HG03460 (cell line): ENCODE results near the gene AFAP1L2.

Experiments used
- ATAC-seq: cut with Tn5 transposase; IDR thresholded peaks from one replicate; pipeline ENCODE4 v1.9.1; 2021; ENCODE audit not compliant: unreplicated experiment

The AFAP1L2 gene

DNA sequence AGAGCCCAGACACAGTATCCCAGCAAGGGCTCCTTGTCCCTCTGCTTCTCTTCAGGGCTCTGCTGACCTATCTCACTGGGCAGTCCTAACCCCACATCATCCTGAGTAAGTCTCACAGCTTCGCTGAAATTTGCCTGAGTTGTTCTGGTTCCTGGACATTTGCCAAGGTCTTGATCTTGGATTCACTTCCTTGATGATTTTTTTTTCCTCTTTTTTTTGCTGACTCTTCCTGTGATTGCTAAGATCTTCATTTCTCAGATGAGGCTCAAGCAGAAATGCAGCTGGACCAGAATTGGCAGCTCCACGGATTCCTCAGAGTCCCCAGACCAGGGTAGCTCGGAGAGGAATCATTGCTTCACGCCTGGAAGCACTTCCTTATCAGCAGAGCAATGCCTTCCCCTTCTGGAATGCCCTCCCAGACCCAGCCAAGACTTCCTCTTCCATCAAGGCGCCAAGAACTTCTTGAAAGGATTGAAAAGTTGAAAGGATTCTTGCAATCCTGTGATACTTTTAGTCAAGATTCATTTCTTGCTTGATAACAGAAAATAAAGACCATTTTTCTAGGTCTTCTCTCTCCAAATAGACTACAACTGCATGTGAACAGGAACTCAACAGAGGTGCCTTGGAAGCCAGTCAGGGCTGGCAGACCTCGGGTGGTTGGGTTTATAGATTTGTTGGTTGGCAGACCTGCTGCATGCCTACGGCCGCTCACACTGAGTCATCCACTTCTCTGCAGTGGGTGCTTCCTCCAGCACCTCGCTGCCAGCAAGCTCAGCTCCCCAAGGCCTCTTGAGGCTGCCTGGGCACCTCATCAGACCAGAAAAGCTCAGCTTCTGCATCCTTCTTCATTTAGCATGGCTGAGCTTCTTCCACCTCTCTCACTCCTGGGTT, 8.8 kb upstream of the AFAP1L2 start:
- ATAC-seq: no peak

DNA sequence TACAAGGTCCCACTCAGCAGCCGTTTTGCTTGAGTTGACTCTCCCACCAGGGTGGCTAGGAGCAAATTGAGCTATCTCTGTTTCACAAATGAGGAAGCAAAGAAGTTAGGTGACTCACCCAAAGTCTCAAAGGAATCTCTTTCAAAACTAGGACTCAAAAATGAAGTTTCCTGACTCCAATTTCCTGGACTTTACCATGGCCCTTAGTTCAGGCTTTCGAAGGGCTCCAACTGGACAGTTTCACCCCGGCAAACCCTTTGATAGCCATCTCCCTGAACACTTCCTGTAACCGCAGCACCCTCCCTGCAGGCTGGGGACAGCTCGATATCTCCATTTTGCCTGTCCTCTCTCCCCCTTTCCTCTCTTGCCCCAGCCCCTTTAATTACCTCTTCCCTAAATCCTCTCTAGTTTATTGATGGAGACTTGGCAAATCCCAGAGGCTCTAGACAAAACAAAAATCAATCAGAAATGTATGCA, 4.7 kb upstream of the AFAP1L2 start:
- no peak for ATAC-seq

DNA sequence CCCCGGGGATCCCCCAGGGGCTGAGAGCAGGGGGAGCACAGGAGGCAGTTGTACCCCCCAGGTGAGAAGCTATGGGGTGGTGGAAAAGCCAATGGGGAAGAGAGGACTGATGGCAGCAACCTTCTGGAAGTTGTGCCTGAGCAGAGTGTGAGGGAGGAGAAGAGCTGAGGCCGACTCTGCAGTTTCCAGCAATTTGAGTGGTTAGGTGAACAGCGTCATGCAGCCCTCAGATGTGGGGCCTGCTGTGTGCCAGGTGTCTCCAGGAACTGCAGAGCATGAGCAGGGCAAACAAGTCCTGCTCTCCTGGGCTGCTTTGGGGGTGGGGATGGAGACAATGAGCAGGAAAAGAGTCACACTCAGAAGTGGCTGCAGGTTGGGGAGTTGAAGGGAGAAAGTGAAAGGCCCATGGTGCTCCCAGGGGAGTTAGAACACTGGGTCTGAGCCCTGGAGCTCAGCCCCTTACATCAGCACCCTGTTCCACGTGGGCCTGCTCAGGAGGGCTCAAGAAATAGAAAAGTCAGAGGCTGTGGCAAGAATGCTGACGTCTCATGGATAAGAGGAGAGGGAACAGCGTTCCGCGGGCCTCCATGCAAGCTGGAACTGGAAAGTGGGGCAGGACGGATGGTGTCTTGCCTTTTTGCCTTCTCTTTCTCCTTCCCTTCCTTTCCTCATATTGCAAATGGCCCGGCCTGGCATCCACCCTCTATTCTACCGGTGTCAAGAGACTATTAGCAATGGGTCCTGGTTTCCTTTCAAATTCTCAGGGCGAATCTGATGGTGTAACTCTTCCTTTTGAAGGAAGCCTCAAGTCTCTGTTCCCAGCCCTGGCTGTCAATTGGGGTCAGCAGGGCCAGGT, 4.0 kb upstream of the AFAP1L2 start:
- no peak for ATAC-seq

DNA sequence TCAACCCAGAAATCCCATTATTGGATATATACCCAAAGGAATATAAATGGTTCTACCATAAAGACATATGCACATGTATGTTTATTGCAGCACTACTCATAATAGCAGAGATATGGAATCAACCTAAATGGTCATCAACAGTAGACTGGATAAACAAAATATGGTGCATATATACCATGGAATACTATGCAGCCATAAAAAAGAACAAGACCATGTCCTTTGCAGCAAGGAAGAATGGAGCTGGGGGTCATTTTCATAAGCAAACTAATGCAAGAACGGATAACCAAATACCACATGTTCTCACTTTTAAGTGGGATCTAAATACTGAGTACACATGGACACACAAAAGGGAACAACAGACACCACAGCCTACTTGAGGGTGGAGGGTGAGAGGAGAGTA, 2.2 kb upstream of the AFAP1L2 start:
- no peak for ATAC-seq

DNA sequence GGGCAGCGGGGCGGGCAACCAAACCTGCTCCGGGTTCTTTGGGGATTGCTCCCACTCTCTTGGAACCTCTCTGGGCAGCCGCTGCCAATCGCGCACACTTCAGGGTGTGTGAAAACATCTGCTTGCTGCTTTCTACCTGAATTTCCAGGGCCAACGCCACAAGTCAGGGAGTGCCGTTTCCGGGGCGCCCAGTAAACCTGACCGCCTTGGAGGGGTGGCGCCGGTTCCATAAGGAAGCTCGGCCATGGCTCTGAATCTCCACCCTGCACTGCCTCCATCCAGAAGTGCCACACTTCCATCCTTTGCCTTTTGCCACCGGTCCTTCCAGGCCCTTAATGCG, 679 bp upstream of the AFAP1L2 start:
- no peak for ATAC-seq

DNA sequence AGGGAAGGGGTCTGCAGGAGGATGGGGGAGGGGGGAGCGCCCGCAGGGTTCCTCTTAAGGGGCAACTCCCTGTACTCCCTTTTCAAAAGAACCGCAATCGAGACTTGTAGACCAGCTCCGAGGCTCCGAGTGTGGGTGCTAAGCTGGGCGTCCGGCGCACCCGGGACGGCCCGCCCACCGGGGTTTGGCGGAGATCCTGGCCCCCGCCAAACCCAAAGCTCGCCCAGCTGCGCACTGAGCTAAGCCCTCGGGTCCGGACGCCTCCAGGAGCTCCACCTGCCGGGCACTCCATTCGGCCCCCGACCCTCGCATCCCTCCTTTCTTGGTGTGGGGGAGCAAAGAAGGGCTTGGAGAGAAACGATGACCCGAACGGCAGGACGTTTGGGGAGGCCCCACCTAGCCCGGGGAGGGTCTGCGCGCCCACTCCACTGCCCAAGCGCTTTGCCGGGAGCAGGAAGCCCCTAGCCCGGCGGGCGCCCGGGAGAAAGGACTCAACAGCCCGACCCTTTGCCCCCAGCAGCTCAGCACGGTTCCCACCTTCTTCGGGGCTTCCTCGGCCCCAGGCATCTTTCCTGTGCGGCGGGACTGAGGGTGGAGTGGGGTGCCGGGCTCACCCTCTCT, 651 bp downstream of the AFAP1L2 start:
- no peak for ATAC-seq

DNA sequence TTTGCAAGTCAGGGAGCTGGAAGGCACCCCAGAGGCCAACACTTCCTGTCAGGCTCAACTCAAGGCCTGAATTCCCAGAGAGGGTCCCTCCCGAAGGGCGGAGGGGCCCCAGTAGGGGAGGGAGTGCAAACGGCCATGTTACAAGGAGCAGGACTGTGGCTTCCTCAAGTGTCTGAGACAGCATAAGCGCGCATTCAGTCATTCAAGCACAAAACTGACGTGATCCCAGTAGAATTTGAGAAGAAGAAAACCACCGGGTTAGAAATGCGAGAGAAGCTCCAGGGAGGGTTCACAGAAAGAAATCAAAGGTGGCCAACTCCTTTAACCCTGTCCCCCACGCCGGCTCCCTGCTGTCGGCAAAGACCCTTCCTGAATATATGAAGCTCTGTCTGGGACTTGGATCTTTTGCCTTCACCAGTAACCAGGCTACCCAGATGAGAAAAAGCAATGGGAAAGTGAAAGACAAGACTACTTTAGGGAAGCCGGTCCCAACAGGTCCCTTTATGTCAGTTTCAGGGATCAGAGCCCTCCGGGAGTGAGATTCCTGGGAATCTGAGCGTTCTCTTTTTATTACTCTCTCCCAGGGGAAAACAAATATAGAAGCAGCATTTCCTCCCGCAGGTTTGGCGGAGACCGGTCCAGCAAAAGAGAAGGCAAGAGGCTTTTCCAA, 1.3 kb downstream of the AFAP1L2 start:
- ATAC-seq: no peak

DNA sequence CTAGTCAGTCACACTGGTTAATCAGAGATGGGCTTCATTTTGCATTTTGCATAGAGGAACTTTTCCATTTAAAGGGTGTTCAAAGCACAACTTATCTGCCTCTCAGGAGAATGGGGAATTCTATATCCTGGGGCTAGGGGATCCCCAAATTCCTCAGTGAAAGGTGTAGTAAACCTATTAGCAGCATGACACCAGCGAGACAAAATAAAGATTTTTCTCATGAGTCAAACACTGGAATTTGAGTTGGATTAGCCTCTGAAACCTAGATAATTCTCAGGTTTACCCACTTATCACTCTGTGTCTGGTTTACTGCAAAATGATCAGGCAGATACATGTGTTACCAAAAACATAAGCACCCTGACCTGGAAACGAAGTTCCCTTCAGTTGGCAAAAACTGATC, 2.1 kb downstream of the AFAP1L2 start:
- no peak for ATAC-seq

DNA sequence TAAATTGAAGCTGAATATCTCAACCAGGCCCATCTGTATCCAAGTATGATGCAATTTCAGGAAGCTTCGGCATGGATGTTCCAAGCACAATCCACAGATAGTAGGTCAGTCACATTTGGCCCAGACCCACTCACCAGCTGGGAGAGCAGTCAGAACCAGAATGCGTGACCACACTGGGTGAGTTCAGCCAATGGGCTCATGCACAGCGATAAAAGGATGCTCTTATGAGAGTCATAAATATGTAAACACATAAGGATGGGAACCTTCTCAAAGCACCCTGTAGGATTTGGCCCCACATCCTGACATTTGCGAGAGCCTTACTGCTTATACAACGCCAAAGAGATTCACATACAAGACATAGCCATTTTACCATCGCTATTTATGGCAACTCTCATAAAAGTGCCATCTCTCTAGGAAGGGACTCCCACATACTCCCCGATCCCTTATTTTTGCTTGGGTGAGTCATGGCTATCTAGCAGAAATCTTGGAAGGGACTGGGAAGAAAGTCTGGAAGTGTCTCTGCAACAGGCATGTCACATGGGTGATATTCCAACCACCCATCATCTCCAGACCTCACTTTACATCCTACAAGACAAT, 3.0 kb downstream of the AFAP1L2 start:
- no peak for ATAC-seq

DNA sequence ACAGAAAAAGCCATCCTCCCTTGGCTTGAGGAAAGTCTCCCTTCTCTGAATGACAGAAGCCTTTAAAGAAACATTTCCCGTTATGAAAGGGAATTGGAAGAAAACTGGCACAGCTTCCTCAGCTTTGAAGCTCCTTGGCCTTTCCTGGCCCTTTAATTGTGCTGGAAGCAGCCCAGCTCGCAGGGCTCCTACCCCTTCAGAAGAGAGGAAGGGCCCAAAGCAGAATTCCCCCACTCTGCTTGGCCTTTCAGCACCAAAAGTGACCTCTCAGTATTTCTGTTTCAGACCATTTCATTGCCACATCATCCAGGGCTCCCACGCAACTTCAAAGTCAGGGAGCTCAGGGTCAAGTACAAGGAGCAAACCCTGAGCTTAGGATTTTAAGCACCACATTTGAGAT, 4.2 kb downstream of the AFAP1L2 start:
- no peak for ATAC-seq

DNA sequence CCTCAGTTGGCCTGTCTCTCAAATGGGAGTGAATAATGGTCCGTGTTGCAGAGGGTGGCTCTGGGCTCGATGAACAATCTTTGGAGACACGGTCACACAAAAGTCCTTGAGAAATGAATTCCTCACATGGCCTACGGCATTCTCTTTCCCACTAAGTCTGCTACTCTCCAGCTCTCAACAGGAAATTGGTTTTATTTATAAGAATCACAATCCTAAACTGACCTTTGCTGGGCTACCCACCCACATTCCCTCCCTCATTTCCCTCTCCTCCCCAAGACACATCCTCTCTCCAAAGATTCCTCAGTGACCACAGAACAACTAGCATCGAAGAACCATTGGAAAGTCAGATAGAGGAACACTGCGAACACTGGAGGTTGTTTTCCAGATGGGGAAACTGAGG, 4.7 kb downstream of the AFAP1L2 start:
- no peak for ATAC-seq

DNA sequence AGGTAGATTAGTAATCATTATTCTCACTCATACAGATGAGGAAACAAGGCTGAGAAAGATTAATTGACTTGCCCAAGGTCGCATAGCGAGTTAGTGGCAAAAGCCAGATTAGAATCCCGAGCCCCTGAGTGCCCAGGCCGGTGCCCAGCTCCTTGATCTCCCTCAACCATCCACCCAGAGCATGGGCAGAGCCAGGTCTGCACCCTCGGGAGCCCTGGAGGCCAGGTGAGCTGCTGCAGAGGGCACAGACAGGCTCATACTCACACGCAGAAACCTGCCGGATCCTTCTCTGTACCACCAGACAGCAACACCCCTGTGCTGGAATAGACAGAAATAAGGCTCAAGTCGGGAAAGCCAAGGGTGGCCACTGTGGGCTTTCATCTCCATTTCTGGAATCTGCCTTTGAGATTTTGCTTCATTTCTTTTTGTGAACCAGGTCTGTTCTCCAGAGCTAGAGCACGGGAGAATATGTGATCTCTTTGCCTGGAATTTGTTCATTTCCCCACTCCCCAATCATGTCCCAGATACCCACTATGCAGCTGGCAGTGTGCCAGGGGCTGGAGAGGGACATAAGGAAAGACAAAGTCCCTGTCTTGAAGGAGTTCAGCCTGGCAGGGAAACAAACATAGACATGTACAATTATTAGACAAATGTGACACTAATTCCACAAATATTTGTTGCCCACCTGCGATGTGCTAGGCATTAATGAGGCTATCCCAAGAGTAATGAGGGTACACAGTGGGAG, 5.5 kb downstream of the AFAP1L2 start:
- ATAC-seq: no peak

DNA sequence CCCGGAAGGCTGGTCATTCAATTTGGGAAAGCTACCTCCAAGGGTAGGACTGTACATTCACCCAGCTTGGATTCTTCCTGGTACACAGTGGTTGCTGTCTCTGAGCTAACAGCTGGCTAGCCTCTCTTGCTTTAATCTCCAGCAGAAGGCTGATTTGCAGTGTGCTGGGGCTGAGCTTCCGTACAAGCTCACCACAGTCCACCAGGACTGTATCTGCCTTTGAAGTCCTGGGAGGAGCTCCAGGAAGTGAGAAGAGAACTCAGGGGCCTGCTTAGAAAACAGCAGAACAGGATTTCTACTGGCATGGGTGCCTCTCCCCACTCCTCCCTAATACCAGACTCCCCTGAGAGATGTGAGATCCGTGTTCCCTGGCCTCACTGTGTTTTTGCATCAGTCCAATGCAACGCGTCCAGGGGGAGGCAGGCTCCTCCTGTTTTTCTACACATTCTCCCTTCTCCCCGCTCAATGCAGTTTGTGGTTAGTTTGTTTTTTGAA, 6.6 kb downstream of the AFAP1L2 start:
- ATAC-seq: no peak

DNA sequence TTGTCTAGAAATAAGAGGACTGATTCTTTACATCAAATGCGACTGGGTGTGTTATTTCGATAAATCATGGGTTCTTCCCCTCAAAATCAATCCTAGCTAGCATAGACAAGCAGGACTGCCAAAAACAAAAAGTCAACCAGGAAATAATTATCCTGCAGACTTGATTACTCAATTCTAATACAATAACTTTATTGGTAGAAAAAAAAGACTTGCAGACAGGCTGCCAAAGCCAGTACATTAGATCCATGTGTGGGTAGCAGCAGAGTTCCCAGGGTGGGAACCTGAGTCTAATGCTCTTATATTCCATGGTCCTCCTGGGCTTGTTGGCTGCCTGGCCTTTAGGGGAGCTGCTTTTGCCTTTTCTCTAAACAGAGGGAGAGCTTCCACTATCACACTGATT, 7.8 kb downstream of the AFAP1L2 start:
- ATAC-seq: no peak

DNA sequence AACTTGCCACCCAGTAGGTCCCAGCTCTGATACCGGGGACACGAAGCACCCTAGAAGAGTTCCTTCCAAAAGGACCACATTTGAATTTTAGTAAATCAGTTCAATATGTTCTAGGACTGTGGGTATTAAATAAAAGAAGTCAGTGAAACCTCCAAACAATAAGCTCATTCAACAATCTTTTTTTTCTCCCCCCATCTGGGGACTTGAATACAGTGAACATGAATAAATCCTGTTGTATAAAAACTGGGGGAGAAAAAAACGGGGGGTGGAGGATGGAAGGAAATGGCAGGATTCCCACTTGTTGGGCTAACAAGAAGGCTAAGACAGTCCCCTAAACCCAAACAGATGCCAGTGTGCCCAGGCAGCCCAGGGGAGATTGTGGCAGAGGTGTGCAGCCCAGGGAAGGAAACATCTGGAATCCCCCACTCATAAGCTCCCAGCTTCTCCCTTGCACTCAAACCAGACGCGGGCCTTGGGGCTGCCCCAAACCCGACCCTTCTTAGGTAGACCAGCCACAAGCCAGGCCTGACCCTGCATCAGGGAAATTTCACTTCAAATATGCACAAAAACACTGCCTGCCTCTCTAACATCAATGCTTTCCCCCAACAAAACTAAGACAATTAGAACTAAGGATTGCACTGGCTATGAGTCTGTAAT, 8.8 kb downstream of the AFAP1L2 start:
- ATAC-seq: no peak

DNA sequence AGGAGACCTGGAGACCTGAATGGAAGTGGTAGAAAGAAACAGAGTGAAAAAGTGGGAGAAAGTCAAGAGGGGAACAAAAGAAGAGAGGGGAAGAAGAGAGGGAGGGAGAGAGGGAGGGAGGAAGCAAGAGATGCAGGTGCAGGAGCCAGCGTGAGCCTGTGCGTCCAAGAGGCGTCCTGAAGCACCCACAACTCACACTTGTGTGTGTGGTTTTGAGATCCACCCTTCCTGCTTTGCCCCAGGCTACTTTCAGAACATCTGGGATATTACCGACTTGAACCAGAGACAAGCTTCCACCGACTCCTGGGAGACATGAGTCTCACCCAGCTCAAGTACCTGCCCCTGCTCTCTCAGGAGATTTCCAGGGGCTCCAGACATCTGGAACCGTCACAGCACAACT, 9.8 kb downstream of the AFAP1L2 start:
- ATAC-seq: no peak

DNA sequence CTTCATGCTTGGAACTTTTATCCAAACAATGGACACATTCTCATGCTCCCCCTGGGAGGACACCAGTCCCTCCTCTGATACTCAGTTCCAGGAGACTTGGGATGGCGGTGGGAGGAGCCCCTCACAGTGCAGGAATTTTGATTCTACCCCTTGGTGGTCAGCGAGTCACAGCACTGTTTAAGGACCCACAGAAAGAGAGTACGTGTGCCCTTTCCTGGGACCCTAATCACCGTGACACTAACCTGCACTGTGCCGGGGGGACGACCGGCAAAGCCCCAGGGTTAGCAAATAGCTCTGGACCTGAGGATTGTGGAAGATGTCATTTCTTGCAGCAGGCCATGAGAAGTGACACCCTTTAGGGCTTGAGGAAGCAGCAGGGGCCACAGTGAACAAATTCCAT, 10.4 kb downstream of the AFAP1L2 start:
- ATAC-seq: no peak

DNA sequence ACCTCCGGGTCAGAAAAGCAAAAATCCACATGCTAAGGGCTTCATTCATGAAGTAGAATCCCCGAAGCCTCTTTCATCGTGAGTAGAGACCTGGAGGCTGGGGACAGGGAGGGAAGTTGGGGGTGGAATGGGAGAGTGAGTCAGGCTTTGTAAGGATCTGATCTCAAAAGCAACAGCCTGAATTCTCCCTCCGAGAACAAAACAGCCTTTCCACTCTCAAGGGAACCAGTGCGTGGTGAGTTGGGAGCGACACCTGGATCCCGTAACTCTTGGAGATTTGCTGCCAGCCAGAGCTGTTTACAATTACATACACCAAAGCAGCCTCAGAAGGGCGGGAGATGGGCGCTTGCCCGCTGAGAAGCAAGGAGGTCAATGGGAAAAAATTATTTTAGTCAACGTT, 10.8 kb downstream of the AFAP1L2 start:
- no peak for ATAC-seq

DNA sequence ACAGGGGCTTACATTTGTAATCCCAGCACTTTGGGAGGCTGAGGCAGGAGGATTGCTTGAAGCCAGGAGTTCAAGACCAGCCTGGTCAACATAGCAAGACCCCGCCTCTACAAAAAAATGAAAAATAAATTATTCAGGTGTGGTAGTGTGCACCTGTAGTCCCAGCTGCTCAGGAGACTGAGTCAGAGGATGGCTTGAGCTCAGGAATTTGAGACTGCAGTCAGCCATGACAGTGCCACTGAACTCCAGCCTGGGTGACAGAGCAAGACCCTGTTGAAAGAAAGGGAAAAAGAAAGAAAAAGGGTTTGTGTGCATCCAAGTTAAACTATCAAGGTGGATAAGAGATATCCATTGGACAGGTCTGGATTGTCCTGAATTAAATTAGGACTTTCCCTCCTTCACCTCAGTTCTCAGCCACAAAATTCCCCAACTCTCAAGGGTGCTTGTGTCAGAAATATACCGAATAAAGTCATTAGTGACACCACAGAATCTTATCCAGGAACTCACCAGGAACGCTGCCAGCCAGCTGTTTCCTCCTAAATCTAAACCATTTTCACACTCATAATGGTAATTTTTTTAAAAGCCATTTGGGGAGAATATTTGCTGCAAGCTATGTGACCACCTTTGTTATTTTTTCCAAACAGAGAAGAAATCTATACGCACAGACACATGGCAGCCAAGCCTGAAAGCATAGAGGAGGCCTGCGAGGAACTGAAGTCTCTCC, 12.0 kb downstream of the AFAP1L2 start:
- no peak for ATAC-seq
